Natural killer cell (primary cell): ENCODE measurements around the gene SOBP. TPM values are rescaled to one million over a fixed set of nuclear protein-coding genes. Genes with fewer than 3 reads are reported as not detected.

ENCODE experiments used
- ATAC-seq, 3 donors: fragments of 150-1000 bp in 2 of 3; fragments of 200-7000 bp in 1 of 3; cut with Tn5 transposase; 1 replicate in 1 of 3; 2 replicates in 2 of 3; pipeline ENCODE4 v1.10.0; 2021; ENCODE audit warnings: mild to moderate bottlenecking in 2 of 3, moderate library complexity in 2 of 3
- DNase-seq, 2 donors: peaks; one replicate each; pipeline versions ENCODE4 v3.0.0 to v3.0.0-alpha.2; 2013 to 2021; ENCODE audit warnings: mixed read lengths in 1 of 2
- H3K27ac ChIP-seq: one replicate; pipeline ENCODE4 v1.5.1; 2013; ENCODE audit warnings: mild to moderate bottlenecking, low read length
- H3K27me3 ChIP-seq: one replicate; pipeline ENCODE4 v1.6.1; 2013; ENCODE audit warnings: low read length; ENCODE audit not compliant: control insufficient read depth, insufficient read depth
- H3K36me3 ChIP-seq: one replicate; pipeline ENCODE4 v1.6.1; 2013; ENCODE audit warnings: low read length; ENCODE audit not compliant: control insufficient read depth, insufficient read depth
- H3K4me1 ChIP-seq: one replicate; pipeline ENCODE4 v1.6.1; 2013; ENCODE audit warnings: low read length; ENCODE audit not compliant: control insufficient read depth, insufficient read depth
- H3K4me3 ChIP-seq: one replicate; pipeline ENCODE4 v1.5.1; 2013; ENCODE audit warnings: low read length
- H3K9me3 ChIP-seq: one replicate; pipeline ENCODE4 v1.6.1; 2013; ENCODE audit warnings: low read length; ENCODE audit not compliant: control insufficient read depth, insufficient read depth
- H3K27ac Mint-ChIP-seq, 2 donors: one replicate each; pipeline ENCODE4 v1.8.0; 2022; ENCODE audit warnings: mild to moderate bottlenecking in 2 of 2, mixed read lengths in 2 of 2, moderate library complexity in 1 of 2
- H3K27me3 Mint-ChIP-seq, 2 donors: one replicate each; pipeline ENCODE4 v1.8.0; 2022; ENCODE audit warnings: low read depth in 2 of 2, mixed read lengths in 2 of 2
- H3K36me3 Mint-ChIP-seq: one replicate; pipeline ENCODE4 v1.8.0; 2022; ENCODE audit warnings: mixed read lengths
- H3K4me1 Mint-ChIP-seq, 2 donors: one replicate each; pipeline ENCODE4 v1.8.0; 2022; ENCODE audit warnings: mixed read lengths in 2 of 2
- H3K4me3 Mint-ChIP-seq: one replicate; pipeline ENCODE4 v1.8.0; 2022; ENCODE audit warnings: mild to moderate bottlenecking, moderate library complexity, mixed read lengths
- H3K9me3 Mint-ChIP-seq, 2 donors: one replicate each; pipeline ENCODE4 v1.8.0; 2022; ENCODE audit warnings: mixed read lengths in 2 of 2
- WGBS: methylation state at CpG from one replicate; pipeline ENCODE4 v1.1.7; 2013; ENCODE audit warnings: missing lambda C conversion rate; ENCODE audit not compliant: insufficient coverage; 5-methylcytosine and 5-hydroxymethylcytosine counted together
- intact Hi-C: fragments of 100-400 bp; cut with micrococcal nuclease; formaldehyde crosslinking; loops from one replicate; pipeline ENCODE4 v1.14.2; 2022
- total RNA-seq, 4 donors: library from RNA; stranded (reverse); fragments of 120-200 nt in 1 of 4; gene quantifications; one replicate each; pipeline versions ENCODE4 v1.2.3 to v1.2.4, GENCODE V29; 2013 to 2022
- TF ChIP-seq, protein P1 (sequence below): fragments of 200-600 bp; IDR thresholded peaks from one replicate; pipeline ENCODE4 v1.8.0; 2022; ENCODE audit warnings: antibody characterized with exemption

The SOBP gene
- total RNA-seq, 3 donors from 2014 or later (not counting 1 experiment from before 2014, with no cell fraction given), result 0.16 TPM; not detected in 1

DNA sequence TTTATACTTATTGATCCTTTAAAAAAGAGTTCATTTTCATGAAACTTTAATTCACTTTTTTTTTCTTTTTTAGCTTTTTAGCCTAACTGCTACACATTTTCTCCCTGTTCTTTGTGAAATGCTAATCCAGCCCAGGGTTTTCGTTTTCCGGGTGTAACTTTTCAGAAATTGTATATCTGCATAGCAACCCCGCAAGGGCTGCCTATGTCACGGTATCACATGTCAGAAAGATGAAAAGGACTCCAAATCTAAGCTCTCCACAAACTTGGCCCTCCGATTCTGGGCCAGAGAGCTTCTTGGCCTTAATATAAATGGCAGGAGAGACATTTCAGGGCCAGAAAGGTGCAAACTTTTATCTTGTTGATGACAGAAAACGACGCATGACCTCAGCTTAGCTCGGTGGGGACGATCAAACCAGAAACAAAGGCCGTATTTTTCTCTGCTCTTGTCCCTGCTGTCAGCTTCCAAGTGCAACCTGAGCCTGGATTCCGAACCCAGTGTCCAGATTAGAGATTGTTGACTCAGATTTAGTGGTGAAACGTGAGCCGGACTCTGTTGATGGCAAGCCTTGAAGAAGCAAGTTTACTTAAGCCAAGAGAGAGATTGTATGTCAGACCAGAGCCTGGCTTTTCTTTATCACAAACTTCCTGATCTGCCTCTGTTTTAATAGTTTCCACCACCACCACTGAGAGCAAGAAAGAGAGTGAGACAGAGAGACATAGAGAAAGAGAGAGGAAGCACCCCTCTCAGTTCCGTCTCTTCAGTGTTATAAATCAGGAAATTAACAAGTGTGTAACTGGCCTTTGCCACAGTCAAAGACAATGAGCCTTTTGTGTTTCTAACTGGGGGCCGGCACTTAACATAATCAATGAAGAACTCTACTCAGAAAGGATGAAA, 176.4 kb downstream of the SOBP start:
- Histone ChIP-seq H3K4me3 (no peak overlapping the region), H3K27me3 (no peaks in the 10 kb centered on the region), H3K27ac (no peak overlapping the region), H3K36me3 (no peaks in the 10 kb centered on the region), H3K9me3 (no peaks in the 10 kb centered on the region), H3K4me1 (peaks cover 20% of the 10 kb centered on the region)
- TF ChIP-seq, protein P1, sequence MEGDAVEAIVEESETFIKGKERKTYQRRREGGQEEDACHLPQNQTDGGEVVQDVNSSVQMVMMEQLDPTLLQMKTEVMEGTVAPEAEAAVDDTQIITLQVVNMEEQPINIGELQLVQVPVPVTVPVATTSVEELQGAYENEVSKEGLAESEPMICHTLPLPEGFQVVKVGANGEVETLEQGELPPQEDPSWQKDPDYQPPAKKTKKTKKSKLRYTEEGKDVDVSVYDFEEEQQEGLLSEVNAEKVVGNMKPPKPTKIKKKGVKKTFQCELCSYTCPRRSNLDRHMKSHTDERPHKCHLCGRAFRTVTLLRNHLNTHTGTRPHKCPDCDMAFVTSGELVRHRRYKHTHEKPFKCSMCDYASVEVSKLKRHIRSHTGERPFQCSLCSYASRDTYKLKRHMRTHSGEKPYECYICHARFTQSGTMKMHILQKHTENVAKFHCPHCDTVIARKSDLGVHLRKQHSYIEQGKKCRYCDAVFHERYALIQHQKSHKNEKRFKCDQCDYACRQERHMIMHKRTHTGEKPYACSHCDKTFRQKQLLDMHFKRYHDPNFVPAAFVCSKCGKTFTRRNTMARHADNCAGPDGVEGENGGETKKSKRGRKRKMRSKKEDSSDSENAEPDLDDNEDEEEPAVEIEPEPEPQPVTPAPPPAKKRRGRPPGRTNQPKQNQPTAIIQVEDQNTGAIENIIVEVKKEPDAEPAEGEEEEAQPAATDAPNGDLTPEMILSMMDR, result no peak
- Mint-ChIP-seq H3K9me3 (no peaks in the 10 kb centered on the region), H3K4me3 (no peak overlapping the region), H3K36me3 (no peaks in the 10 kb centered on the region), H3K27me3 (peaks cover 5 to 21% of the 10 kb centered on the region in 2 donors), H3K4me1 (peaks cover 0 to 7% of the 10 kb centered on the region in 2 donors), H3K27ac (no peak overlapping the region)
- 90% methylated on average over 15 of the region's 15 CpGs for WGBS
- no peak for ATAC-seq
- intact Hi-C loops, result no loop called here
- no peak for DNase-seq

- peaks cover 0 to 11% of the 10 kb centered on the region in 2 donors for H3K4me1 Mint-ChIP-seq
- TF ChIP-seq, protein P1, result no peak
- no peak for ATAC-seq
- DNase-seq, result no peak
- peaks cover 5 to 20% of the 10 kb centered on the region in 2 donors for H3K27me3 Mint-ChIP-seq
- no peaks in the 10 kb centered on the region for H3K9me3 Mint-ChIP-seq
- no peak overlapping the region for H3K4me3 ChIP-seq
- H3K27ac Mint-ChIP-seq, result no peak overlapping the region
- WGBS, result 94% methylated on average over 13 of the region's 13 CpGs
- H3K36me3 Mint-ChIP-seq, result no peaks in the 10 kb centered on the region
- no peak overlapping the region for H3K27ac ChIP-seq
- H3K4me1 ChIP-seq, result peaks cover 23% of the 10 kb centered on the region
- H3K27me3 ChIP-seq, result no peaks in the 10 kb centered on the region
- intact Hi-C loops, result no loop called here
- H3K4me3 Mint-ChIP-seq, result no peak overlapping the region
- H3K36me3 ChIP-seq, result no peaks in the 10 kb centered on the region
- no peaks in the 10 kb centered on the region for H3K9me3 ChIP-seq
These were observed 177.2 kb downstream of the SOBP start for GRCh38 chr6:107666981-107667601.

GRCh38 chr6:107667790-107668189, 177.9 kb downstream of the SOBP start:
- Histone ChIP-seq H3K27ac (no peak overlapping the region), H3K4me1 (peaks cover 23% of the 10 kb centered on the region), H3K4me3 (no peak overlapping the region), H3K36me3 (no peaks in the 10 kb centered on the region), H3K9me3 (no peaks in the 10 kb centered on the region), H3K27me3 (no peaks in the 10 kb centered on the region)
- H3K27me3 Mint-ChIP-seq, result peaks cover 3 to 13% of the 10 kb centered on the region in 2 donors
- intact Hi-C loops, result no loop called here
- no peaks in the 10 kb centered on the region for H3K36me3 Mint-ChIP-seq
- DNase-seq (no peak), ATAC-seq (no peak)
- H3K4me1 Mint-ChIP-seq, result peaks cover 0 to 11% of the 10 kb centered on the region in 2 donors
- H3K4me3 Mint-ChIP-seq, result no peak overlapping the region
- no peak overlapping the region for H3K27ac Mint-ChIP-seq
- TF ChIP-seq, protein P1, result no peak
- H3K9me3 Mint-ChIP-seq, result no peaks in the 10 kb centered on the region
- WGBS, result 90% methylated on average over 3 of the region's 3 CpGs
